Stimulated activated CD8-positive, alpha-beta memory T cell treated with anti-CD3 and anti-CD28 coated beads, Interleukin-7, amount 100 ng/mL, for 1 hour (primary cell): Measurements from ENCODE around the gene PCAT7.
"Not testable (repeated sequence)": the region's sequence is repeated elsewhere in the genome, so short reads cannot be mapped to it uniquely, and the experiment has no call there.

Experiments
- DNase-seq, 2 donors: peaks; one replicate each; pipeline ENCODE4 v3.0.0-alpha.2; 2020; ENCODE audit warnings: low read depth in 2 of 2

Gene PCAT7

DNA sequence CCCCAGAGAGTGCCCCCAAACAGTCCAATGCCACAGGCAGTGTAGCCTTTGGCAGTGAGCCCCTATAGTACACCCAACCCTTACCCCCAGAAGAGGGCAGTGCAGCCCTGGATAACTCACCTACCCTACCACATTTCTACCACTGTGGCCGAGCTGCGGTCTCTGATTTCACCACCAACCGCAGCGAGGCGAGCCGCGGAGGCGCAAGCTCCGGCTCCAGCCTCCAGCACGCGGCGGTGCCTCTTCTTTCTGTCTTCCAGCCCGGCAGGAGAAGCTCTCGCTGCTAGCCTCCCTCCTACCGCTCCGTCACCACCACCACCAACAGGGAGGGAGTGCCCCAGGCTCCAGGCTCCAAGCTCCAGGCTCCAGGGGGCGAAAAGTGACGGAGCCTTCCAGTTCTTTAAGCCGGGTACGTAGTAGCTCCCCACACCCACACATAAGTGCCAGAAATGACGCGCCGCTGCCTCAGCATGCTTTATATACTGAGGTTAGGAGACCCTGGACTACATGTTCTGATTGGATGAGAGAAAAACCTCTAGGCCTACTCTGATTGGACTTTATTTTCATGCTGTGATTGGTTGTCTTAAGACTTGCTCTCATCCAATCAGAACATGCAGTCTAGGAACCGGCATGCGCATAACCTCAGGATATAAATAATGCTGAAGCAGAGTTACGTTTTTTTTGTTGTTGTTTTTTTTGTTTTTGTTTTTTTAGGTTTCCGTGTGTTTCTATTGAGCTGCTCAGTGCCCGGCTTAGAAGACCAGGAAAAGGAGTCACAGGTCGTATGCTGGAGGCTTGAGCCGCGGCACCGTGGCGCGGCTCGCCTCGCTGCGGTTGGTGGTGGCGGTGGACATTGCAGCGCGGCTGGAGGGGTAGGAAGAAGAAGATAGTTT, at the start of gene PCAT7:
Gene PCAT7 (plus strand): TSS at position 645 of the 893 bp plus-strand sequence.
- no peak for DNase-seq

DNA sequence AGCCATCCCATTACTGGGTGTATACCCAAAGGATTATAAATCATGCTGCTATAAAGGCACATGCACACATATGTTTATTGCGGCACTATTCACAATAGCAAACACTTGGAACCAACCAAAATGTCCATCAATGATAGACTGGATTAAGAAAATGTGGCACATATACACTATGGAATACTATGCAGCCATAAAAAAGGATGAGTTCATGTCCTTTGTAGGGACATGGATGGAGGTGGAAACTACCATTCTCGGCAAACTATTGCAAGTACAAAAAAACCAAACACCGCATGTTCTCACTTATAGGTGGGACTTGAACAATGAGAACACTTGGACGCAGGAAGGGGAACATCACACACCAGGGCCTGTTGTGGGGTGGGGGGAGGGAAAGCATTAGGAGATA, 48.5 kb upstream of the PCAT7 start:
- not testable (repeated sequence) for DNase-seq

DNA sequence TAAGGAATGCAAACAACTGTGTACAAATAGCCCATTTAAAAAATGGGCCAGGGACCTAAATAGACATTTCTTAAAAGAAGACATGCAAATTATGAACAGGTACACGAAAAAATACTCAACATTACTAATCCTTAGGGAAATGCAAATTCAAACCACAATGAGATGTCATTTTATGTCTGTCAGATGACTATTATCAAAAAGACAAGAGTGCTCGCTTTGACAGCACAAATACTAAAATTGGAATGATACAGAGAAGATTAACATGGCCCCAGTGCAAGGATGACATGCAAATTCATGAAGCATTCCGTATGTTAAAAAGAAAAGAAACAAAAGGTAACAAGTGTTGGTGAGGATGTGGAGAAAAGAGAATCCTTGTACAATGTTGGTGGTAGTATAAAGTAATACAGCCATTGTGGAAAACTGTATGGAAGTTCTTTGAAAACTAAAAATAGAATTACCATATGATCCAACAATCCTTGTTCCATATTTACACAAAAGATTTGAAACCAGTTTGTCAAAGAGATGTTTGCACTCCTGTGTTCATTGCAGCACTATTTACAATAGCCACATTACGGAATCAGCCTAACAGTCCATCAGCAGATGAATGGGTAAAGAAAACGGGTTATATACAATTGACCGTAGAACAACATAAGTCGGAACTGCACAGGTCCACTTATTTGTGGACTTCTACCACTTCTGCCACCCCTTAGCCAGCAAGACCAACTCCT, 47.2 kb upstream of the PCAT7 start:
- no peak for DNase-seq

DNA sequence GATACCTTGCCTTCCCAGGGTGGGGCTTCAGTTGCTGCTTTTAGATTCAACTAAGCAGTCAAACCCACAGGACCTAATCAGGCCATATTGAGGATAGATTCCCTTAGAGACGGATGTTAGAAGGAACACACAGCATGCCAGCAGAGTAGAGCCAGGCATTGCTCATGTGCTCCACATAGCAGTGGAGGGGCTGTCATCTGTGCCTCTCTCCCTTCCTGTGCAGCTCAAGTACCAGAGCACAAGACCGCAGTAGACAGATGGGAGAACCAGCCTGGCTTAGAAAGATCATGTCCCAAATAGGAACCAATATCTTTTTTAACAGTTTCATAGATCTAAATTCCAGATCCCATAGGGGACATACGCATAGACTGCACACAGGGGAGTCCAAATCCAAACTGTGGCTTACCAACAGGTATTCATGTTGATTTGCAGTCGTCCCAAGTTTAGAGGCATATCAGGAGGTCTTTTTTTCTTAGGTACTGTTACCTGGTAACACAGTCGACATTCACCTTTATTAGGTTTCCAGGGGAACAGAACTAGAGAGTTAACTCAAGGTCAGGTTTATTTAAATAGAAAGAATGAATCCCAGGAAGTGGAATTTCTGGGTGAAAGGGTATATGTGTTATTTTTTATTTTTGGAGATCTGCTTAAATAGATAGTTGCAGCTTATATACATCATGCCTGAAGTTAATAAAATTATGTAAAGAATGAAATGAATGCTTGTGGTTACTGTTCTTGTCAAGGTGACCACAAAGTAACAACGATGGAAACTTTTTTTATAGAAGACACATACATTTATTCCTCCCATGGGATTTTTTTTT, 43.5 kb upstream of the PCAT7 start:
- DNase-seq: no peak

DNA sequence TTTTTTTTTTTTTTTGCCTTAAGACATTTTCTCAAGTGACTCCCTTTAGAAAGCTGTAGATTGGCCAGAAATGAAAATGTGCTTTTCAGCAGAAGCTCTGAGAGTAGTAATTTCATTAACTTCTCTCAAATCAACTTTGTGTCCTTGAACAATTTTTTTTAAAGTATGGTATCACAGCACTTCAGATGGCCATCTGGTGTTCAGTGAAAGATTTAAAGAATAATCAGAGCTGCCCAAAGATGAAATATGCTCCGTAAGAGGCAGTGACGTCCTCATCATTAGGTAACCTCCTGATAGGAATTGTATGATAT, 43.0 kb upstream of the PCAT7 start:
- no peak for DNase-seq

DNA sequence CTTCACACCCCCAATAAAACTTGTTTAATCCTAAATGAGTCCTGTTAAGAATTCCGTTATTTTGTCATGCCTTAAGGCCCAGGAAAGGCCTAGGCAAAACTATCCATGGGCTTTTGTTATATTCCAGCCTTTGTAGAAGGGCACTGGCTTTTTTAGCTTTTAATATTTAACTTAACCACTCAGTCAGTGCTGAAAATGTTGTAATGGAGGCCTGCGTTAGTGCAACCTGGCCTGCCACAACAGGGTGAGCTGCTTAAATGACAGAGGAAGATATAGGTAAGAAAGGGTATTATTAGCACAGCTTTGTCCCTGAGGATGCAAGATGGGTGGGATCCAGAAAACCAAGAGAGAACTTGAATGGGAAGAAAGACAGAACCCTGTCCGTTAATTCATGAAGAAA, 40.2 kb upstream of the PCAT7 start:
- no peak for DNase-seq

DNA sequence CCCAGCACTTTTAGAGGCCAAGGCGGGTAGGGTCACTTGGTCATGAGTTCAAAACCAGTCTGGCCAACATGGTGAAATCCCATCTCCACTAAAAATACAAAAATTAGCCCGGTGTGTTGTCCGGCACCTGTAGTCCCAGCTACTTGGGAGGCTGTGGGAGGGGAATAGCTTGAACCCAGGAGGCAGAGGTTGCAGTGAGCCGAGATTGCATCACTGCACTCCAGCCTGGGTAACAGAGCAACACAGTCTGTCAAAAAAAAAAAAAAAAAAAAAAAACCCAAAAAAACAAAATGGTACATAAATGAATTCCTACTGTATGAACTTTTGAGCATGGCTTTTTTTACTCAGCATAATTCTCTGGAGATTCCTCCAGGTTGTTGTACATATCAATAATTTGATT, 37.6 kb upstream of the PCAT7 start:
- DNase-seq: no peak

DNA sequence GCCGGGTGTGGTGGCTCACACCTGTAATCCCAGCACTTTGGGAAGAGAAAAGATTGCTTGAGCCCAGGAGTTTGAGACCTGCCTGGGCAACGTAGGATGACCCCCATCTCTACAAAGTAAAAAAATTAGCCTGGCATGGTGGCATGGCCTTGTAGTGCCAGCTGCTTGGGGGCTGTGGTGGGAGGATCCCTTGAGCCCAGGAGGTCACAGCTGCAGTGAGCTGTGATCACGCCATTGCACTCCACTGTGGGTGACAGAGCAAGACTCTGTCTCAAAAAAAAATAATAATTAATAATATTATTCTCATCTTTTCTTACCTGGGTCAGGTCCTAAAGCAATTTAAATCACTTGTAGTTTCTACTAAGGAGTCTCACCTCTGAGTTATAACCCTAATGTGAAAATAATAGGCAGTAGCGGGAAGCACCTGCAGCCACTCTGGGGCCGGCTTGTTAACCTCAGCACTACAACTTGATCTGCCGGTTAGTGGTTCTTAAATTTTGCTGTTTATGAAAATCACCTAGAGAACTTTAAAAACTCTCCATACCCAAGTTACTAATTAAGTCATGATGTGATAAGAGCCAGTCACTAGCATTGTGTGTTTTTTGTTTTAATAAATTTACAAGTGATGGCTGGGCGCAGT, 29.4 kb upstream of the PCAT7 start:
- no peak for DNase-seq

DNA sequence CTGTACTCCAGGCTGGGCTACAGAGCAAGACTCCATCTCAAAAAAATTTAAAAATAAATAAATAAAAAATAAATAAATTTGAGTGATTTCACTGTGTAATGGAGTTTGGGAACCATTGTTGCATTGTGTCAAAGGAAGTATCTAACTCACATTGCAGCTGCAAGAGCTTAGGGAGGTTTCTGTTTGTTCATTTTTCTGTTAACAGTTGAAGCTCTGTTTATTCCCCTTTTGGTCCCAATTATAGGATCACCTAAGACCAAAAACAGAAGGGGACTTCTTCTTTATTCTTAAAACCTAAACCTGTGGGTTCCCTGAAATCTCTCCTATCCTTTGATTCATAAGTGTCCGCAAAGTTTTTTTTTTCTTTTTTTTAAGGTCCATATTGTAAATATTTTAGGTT, 28.6 kb upstream of the PCAT7 start:
- DNase-seq: no peak

DNA sequence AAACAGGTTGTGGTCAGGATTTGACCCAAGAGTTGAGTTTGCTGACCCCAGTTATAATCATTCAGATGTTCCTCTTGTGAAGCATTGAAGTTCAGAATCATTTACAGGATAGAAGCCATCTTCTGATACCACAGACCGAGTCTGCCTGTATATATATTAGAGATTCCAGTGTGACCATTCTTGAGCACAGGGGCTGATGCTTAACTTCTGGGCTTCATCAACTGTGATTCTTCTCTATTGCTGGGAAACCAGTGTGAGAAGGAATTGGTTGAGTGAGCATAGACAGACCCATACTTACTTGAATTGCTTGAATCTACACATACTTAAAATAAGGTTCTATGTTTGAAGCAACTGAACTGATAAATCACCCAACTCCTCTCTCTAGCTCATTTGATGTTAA, 27.9 kb upstream of the PCAT7 start:
- no peak for DNase-seq

DNA sequence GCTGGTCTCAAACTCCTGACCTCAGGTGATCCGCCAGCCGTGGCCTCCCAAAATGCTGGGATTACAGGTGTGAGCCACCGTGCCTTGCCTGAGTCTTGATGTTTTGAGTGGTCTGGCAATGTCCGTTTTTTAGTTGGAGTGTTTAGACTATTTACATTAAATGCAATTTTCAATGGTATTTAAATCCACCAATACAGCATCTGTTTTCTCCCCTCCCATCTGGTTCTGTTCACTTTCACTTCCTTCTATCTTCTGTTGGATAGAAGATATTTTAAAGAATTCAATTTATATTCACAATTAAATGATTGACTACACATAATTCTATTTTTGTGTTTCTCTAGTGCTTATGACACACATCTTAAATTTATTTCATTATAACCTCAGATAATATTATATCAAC, 26.0 kb upstream of the PCAT7 start:
- no peak for DNase-seq

DNA sequence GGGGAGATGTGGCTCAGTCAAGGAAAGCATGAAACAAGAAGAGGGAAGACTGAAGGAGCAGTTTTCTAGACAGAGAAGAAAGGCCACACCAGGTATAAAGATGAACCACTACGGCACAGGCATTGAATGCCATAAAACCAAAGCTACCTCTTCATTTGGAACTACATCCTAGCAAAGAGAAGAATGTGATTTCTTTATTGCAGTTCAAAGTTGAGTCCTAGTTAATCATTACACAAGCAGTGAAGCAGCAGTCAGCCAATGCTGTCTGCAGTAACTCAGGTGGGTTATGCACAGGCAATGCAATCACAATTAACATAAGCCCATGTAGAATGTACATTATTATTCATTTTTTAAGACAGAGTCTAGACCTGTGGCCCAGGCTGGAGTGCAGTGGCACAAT, 21.7 kb upstream of the PCAT7 start:
- DNase-seq: no peak

DNA sequence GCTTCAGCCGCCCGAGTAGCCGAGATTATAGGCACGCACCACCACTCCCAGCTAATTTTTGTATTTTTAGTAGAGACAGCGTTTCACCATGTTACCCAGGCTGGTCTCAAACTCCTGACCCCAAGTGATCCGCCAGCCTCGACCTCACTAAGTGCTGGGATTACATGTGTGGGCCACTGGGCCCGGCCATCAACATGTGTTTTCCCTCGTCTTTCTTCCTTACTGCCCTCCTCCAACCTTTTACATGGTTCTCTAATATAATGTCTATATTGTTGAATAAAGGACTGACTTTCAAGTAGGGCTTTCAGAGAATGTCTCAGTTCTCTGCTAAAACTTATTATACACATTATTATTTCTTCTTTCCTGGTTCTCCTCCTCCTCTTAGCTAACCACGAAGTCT, 21.3 kb upstream of the PCAT7 start:
- DNase-seq: no peak

DNA sequence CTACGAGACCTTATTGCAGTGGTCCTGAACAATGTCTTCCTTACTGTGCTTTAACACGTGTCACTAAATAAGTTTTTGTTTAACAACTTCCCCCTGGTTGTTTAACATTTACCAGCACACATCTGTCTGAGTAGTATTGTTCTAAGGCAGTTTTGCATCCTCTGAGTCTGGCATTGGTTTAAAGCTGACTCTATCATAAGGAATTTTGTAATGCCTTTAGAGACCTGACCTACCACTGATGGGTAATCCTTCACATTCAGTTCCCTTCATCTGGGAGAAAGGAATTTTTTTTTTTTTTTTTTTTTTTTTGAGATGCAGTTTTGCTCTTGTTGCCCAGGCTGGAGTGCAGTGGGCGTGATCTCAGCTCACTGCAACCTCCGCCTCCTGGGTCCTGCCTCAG, 20.0 kb upstream of the PCAT7 start:
- DNase-seq: no peak

DNA sequence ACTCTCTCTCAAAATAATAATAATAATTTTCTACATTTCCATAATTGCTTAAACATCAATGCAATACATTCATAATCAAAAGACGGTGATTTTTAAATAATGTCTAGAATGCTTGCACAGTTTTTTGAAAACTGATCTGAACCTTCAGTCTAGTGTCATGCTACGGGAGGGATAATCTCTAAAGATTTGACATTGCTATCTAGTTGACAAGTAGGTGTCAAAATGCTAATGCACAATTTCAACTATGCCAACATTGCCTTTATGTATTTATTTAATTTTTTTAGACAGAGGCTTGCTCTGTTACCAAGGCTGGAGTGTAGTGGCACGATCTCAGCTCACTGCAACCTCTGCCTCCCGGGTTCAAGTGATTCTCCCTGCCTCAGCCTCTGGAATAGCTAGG, 16.0 kb upstream of the PCAT7 start:
- DNase-seq: no peak

DNA sequence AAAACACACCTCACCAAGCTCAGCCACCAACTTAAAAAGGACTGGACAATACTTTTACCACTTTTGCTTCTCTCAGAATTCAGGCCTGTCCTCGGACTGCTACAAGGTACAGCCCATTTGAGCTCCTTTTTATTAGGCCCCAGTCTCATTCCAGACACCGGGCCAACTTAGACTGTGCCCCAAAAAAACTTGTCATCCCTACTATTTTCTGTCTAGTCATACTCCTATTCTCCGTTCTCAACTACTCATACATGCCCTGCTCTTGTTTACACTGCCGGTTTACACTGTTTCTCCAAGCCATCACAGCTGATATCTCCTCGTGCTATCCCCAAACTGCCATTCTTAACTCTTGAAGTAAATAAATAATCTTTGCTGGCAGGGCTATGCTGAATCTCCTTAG, 10.5 kb upstream of the PCAT7 start:
- not testable (repeated sequence) for DNase-seq

DNA sequence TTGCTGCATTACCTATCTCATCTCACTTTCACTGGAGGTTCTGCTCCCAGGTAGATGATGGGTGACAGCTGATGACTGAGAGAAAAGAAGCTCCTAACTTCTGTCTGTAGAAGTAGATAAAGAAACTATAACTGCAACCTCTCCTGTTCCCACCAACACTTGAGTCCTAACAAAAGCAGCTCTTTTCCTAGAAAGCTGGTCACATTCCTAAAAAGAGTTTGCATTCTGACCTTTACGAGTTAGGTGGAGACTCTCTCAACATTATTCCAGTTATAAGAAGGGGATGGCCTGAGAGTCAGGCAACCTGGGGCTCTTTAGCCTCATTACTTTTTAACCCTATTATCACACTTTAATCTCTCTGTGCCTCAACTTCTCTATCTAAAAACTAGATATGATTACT, 8.9 kb upstream of the PCAT7 start:
- DNase-seq: no peak

DNA sequence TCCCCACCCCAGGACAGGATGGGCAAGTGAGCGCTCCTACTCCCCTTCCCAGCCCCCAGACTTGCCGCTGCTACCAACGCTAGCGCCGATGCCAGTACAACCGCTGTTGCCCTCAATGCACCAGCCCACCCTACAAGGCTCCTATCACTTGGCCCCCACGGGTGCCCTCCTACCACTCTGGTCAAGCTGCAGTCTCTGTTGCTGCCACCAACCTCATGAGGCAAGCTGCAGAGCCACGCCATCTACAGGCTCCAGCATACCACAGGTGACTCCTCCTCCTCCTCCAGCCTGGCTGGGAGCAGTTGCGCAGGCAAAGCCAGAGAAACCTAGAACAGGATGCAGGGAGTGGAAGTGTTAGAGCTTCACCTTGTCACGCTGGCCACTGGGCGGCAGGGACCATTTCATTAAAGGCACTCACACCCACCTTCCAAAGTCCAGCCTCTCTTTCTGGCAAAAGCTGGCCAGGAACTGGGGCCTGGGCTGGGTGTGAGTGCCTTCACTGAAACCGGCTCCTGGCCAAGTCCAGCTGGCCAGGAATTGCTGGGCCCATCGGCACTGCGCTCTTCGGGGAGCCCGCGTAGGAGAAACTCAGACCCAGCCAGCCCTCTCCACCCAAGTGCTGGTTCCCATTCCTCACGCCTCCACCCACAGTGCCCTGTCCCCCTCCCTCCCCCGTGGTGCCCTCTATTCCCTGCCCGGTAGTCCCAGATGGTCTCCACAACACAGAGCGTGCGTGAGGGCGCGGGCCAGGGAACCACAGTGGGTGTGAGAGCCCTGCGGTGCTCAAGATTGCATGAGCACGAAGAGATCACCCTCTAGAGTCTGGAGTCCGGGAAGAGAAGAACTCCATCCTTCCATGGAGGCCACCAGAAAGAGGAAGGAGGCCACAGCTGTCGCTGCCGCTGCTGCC, 1.6 kb upstream of the PCAT7 start:
- DNase-seq: no peak

DNA sequence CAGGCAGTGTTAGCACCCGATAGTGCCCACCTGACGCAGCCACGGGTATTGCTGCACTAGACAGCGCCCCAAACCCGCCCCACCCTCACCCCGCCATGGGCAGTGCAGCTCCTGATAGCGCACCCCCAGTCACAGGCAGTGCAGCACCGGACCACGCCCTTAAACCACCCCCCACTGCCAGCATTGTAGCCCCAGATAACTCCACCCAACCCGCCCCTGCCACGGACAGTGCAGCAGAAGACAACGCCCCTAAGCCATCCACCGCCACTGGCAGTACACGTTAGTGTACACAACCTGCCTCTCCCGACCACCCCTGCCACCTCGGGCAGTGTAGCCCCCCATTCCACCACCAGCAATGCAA, 825 bp upstream of the PCAT7 start:
- no peak for DNase-seq

DNA sequence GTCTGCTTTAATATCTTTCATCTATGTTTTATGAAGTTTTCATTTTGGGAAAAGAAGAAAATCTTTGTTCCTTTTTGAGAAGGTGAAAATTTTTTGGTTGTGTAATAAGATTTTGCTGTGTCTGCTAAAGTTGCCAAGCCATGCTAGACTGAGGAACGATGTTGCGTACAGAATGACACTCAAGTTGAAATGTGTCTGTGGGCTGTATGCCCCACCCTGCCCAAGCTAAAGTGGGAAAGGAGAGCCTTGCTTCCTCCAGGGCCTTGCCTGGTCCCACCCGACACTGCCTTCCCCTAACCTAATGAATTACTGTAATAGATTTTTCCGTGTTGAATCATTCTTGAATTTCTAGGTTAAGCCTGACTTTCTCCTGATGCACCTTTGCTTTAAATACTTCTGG, 2.5 kb downstream of the PCAT7 start:
- DNase-seq: no peak

DNA sequence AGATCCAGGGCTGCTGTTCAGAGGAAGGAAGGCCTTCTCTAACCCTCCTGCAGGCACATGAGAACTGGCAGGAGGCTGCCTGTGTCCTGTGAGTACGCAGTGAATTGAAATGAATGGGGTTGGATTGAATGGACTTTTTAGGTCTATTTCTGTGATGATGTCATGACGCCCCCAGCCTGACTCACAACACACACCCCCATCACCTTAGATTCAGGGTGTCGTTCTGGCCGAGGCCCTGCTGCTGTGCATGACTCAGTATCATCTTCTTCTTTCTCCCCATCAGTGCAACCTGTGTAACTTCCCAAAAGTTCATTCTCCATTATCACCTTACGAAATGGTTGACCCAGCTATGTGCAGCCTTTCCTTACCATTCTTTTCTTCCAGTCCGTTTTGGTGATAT, 5.4 kb downstream of the PCAT7 start:
- DNase-seq: no peak
